ENCODE data around the gene PRDX3. TPM values are rescaled to one million over a fixed set of nuclear protein-coding genes. Genes with fewer than 3 reads are reported as not detected.

The PRDX3 gene
- total and polyA plus RNA-seq, 4 donors = 176 to 307 (median 258) TPM

DNA sequence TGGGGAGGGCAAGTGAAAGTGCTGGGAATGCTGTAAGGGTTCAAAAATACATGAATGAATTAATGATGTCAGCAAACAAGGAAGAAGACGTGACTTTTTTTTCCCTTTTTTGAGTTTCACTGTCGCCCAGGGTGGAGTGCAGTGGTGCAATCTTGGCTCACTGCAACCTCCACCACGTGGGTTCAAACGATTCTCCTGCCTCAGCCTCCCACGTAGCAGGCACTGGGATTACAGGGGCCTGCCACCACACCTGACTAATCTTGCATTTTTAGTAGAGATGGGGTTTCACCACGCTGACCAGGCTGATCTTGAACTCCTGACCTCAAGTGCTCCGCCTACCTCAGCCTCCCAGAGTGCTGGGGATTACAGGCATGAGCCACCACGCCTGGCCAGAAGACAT lies 44.7 kb downstream of the PRDX3 start:
- Histone ChIP-seq H3K27ac (ENCODE audit: low read depth in 1 of 2, low read length in 2 of 2) (peak overlapping the region; percentile 67 to 94), H3K4me1 (ENCODE audit: control insufficient read depth in 4 of 4, insufficient read depth in 4 of 4, low read length in 3 of 4) (peaks cover 3 to 34% (median 24%) of the 10 kb centered on the region in 4 donors), H3K9me3 (ENCODE audit: control insufficient read depth in 4 of 4, low read length in 3 of 4) (no peaks in the 10 kb centered on the region), H3K27me3 (ENCODE audit: control insufficient read depth in 4 of 4, insufficient read depth in 4 of 4, low read length in 3 of 4) (no peaks in the 10 kb centered on the region), H3K4me3 (ENCODE audit: low read depth in 1 of 3, low read length in 3 of 3) (no peak overlapping the region), H3K36me3 (ENCODE audit: control insufficient read depth in 4 of 4, insufficient read depth in 3 of 4, low read depth in 1 of 4, low read length in 3 of 4) (peaks cover 2 to 20% (median 8%) of the 10 kb centered on the region in 4 donors), H3K9ac (ENCODE audit: low read depth in 1 of 2, low read length in 2 of 2) (no peak overlapping the region)
- TF ChIP-seq SP1 (IDR thresholded peaks at IDR 0.05) = no peak
- TF ChIP-seq, protein P1, sequence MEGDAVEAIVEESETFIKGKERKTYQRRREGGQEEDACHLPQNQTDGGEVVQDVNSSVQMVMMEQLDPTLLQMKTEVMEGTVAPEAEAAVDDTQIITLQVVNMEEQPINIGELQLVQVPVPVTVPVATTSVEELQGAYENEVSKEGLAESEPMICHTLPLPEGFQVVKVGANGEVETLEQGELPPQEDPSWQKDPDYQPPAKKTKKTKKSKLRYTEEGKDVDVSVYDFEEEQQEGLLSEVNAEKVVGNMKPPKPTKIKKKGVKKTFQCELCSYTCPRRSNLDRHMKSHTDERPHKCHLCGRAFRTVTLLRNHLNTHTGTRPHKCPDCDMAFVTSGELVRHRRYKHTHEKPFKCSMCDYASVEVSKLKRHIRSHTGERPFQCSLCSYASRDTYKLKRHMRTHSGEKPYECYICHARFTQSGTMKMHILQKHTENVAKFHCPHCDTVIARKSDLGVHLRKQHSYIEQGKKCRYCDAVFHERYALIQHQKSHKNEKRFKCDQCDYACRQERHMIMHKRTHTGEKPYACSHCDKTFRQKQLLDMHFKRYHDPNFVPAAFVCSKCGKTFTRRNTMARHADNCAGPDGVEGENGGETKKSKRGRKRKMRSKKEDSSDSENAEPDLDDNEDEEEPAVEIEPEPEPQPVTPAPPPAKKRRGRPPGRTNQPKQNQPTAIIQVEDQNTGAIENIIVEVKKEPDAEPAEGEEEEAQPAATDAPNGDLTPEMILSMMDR (IDR thresholded peaks at IDR 0.05; ENCODE audit: low read depth, low read length, missing input control) = no peak
- no peak for TF ChIP-seq JUND (IDR thresholded peaks at IDR 0.05)
- no peak for TF ChIP-seq FOXA1 (IDR thresholded peaks at IDR 0.05)
- TF ChIP-seq, protein P2, sequence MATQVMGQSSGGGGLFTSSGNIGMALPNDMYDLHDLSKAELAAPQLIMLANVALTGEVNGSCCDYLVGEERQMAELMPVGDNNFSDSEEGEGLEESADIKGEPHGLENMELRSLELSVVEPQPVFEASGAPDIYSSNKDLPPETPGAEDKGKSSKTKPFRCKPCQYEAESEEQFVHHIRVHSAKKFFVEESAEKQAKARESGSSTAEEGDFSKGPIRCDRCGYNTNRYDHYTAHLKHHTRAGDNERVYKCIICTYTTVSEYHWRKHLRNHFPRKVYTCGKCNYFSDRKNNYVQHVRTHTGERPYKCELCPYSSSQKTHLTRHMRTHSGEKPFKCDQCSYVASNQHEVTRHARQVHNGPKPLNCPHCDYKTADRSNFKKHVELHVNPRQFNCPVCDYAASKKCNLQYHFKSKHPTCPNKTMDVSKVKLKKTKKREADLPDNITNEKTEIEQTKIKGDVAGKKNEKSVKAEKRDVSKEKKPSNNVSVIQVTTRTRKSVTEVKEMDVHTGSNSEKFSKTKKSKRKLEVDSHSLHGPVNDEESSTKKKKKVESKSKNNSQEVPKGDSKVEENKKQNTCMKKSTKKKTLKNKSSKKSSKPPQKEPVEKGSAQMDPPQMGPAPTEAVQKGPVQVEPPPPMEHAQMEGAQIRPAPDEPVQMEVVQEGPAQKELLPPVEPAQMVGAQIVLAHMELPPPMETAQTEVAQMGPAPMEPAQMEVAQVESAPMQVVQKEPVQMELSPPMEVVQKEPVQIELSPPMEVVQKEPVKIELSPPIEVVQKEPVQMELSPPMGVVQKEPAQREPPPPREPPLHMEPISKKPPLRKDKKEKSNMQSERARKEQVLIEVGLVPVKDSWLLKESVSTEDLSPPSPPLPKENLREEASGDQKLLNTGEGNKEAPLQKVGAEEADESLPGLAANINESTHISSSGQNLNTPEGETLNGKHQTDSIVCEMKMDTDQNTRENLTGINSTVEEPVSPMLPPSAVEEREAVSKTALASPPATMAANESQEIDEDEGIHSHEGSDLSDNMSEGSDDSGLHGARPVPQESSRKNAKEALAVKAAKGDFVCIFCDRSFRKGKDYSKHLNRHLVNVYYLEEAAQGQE (IDR thresholded peaks at IDR 0.05) = no peak
- TF ChIP-seq YY1 (IDR thresholded peaks at IDR 0.05) = no peak
- TF ChIP-seq HNF4G (IDR thresholded peaks at IDR 0.05) = no peak
- TF ChIP-seq, protein P3, sequence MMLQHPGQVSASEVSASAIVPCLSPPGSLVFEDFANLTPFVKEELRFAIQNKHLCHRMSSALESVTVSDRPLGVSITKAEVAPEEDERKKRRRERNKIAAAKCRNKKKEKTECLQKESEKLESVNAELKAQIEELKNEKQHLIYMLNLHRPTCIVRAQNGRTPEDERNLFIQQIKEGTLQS (IDR thresholded peaks at IDR 0.05) = no peak
- TF ChIP-seq, protein P4, sequence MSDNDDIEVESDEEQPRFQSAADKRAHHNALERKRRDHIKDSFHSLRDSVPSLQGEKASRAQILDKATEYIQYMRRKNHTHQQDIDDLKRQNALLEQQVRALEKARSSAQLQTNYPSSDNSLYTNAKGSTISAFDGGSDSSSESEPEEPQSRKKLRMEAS (IDR thresholded peaks at IDR 0.05) = no peak
- TF ChIP-seq TAF1 (conservative IDR thresholded peaks at IDR 0.05) = no peak
- TF ChIP-seq, protein P5, sequence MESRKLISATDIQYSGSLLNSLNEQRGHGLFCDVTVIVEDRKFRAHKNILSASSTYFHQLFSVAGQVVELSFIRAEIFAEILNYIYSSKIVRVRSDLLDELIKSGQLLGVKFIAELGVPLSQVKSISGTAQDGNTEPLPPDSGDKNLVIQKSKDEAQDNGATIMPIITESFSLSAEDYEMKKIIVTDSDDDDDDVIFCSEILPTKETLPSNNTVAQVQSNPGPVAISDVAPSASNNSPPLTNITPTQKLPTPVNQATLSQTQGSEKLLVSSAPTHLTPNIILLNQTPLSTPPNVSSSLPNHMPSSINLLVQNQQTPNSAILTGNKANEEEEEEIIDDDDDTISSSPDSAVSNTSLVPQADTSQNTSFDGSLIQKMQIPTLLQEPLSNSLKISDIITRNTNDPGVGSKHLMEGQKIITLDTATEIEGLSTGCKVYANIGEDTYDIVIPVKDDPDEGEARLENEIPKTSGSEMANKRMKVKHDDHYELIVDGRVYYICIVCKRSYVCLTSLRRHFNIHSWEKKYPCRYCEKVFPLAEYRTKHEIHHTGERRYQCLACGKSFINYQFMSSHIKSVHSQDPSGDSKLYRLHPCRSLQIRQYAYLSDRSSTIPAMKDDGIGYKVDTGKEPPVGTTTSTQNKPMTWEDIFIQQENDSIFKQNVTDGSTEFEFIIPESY (IDR thresholded peaks at IDR 0.05) = no peak
- no peak for TF ChIP-seq GABPA (IDR thresholded peaks at IDR 0.05 in 1 of 2, conservative IDR thresholded peaks at IDR 0.05 in 1 of 2)
- no peak for TF ChIP-seq NR2F2 (IDR thresholded peaks at IDR 0.05)
- no peak for TF ChIP-seq EGR1 (IDR thresholded peaks at IDR 0.05; ENCODE audit: low read depth in 2 of 2)
- TF ChIP-seq RAD21 (IDR thresholded peaks at IDR 0.05) = no peak
- no peak for TF ChIP-seq HNF4A (conservative IDR thresholded peaks at IDR 0.05)
- no peak for TF ChIP-seq FOXA2 (IDR thresholded peaks at IDR 0.05)
- no peak for TF ChIP-seq RXRA (IDR thresholded peaks at IDR 0.05)
- WGBS = 79% methylated on average over 8 of the region's 8 CpGs
- DNase-seq (ENCODE audit: low spot score) = no peak
